SK-N-MC (cell line): Measurements from ENCODE around the gene MS4A18.

ENCODE experiments used
- EZH2 ChIP-seq: fragments of 200-600 bp; sonication (generic); IDR thresholded peaks from one replicate; pipeline ENCODE4 v1.6.1; 2017; ENCODE audit warnings: antibody characterized with exemption
- FOXP2 ChIP-seq: optimal IDR thresholded peaks from 2 replicates; pipeline ENCODE3; 2011; ENCODE audit warnings: mild to moderate bottlenecking, moderate library complexity; ENCODE audit not compliant: insufficient read depth; ENCODE audit errors: extremely low read length, control extremely low read depth
- POLR2AphosphoS5 ChIP-seq: IDR thresholded peaks from 2 replicates; pipeline ENCODE4 v1.6.1; 2012; ENCODE audit warnings: mild to moderate bottlenecking, low read depth, low read length, borderline replicate concordance

GRCh38 chr11:60757231-60757800, 32.8 kb downstream of the MS4A18 start:
- TF ChIP-seq EZH2: no peak
- no peak for TF ChIP-seq POLR2AphosphoS5
- TF ChIP-seq FOXP2: no peak
